ENCODE data around the gene OTP.

OTP gene

DNA sequence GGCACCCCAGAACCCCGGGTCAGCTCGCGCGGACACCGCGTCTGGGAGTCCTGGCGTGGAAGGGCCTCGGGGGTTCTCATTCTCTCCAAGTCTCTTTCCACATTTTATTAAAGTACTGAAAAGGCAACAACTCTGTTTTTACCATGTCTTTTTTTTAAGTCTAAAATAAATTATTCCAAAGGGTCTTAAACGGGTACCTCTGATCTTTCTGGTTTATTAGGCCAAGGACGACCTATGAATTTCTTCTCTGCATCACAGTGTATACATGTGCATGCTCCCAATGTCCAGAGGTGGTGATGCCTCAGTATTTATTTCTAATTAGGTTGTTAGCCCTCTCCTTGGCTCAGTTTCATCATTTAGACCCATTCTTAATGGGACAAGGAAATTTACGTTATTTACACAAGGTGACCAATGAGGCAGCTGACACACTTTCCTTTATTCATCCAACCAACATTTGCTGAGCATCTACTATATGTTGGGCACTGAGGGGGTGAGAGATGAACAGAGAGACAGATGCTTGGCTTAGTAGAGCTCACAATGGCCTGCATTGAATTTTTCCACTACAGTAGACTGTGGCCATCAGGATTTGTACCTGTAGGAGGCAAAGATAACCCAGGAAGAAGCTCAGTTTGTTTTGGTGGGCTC lies 7.6 kb upstream of the OTP start:
- Histone ChIP-seq H2AFZ (ENCODE audit: low read depth, low read length, severe bottlenecking) (no peak overlapping the region), H3K4me3 (ENCODE audit: insufficient read depth, low read length, poor library complexity, severe bottlenecking) (no peak overlapping the region)

DNA sequence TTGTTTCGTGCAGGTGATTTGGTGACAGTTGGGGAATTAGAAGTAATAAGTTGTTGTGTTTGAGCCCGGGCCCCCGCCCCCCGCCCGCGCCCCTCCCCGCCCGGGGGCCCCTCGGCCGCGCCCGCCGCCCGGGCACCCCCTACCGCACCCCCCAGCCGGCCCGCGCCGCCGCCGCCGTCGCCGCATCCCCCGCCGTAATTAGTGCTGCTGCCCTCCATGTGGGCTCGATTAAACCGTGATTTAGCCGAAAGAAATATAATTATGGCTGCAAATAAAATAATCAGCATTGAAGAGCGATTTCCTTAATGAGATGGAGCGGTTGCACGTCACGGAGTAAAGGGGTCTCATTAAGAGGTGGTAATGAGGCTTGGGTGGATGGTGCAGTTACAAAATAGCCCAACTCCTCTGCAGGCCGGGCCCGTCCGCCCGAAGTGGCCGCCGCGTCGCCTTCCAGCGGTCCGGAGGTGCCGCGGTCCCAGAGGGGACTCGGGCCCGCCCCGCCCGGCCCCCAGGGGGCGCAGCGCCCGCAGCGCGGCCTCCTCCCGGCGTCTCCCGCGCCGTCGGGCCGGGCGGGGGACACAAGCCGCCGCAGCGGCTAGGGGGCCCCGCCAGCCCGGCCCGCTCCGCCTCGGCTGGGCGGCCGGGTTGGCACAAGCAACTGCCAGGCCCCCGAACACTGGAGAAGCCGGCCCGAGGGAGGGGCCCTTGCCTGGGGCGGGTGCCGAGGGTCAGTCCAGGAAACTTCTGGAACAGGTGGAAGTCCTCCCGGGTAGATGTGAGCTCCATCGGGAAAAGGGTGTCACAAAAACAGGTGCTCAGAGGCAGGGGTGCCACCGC lies 6.9 kb upstream of the OTP start:
- Histone ChIP-seq H3K36me3 (ENCODE audit: low read length) (no peaks in the 10 kb centered on the region), H4K20me1 (ENCODE audit: low read depth, low read length) (no peaks in the 10 kb centered on the region), H3K27ac (ENCODE audit: low read depth, low read length) (no peak overlapping the region), H3K4me3 (ENCODE audit: insufficient read depth, low read length, poor library complexity, severe bottlenecking) (peak overlapping the region; percentile 53), H3K79me2 (ENCODE audit: insufficient read depth, low read length) (no peaks in the 10 kb centered on the region), H3K9me3 (ENCODE audit: insufficient read depth, low read length) (no peaks in the 10 kb centered on the region), H2AFZ (ENCODE audit: low read depth, low read length, severe bottlenecking) (no peak overlapping the region), H3K27me3 (ENCODE audit: low read length) (no peaks in the 10 kb centered on the region), H3F3A (ENCODE audit: insufficient read depth) (no peaks in the 10 kb centered on the region), H3K4me2 (ENCODE audit: low read depth, low read length, poor library complexity, severe bottlenecking) (peak overlapping the region; percentile 78), H3K9me2 (replicated peaks; ENCODE audit: insufficient read depth, low read length) (no peaks in the 10 kb centered on the region), H3K9ac (ENCODE audit: low read length) (peak overlapping the region; percentile 23; the same call in 1 of the 2 replicates)
- TF ChIP-seq, protein P1, sequence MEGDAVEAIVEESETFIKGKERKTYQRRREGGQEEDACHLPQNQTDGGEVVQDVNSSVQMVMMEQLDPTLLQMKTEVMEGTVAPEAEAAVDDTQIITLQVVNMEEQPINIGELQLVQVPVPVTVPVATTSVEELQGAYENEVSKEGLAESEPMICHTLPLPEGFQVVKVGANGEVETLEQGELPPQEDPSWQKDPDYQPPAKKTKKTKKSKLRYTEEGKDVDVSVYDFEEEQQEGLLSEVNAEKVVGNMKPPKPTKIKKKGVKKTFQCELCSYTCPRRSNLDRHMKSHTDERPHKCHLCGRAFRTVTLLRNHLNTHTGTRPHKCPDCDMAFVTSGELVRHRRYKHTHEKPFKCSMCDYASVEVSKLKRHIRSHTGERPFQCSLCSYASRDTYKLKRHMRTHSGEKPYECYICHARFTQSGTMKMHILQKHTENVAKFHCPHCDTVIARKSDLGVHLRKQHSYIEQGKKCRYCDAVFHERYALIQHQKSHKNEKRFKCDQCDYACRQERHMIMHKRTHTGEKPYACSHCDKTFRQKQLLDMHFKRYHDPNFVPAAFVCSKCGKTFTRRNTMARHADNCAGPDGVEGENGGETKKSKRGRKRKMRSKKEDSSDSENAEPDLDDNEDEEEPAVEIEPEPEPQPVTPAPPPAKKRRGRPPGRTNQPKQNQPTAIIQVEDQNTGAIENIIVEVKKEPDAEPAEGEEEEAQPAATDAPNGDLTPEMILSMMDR (IDR thresholded peaks at IDR 0.05; ENCODE audit: insufficient read depth, low read length, poor library complexity, severe bottlenecking), result peak; percentile 14
- TF ChIP-seq EZH2phosphoT487 (conservative IDR thresholded peaks at IDR 0.05; ENCODE audit: low read length), result no peak

More for the DNA sequence above, 7.6 kb upstream of the OTP start:
- Histone ChIP-seq H3F3A (ENCODE audit: insufficient read depth) (no peaks in the 10 kb centered on the region), H3K79me2 (ENCODE audit: insufficient read depth, low read length) (no peaks in the 10 kb centered on the region), H3K36me3 (ENCODE audit: low read length) (no peaks in the 10 kb centered on the region), H3K9me2 (replicated peaks; ENCODE audit: insufficient read depth, low read length) (no peaks in the 10 kb centered on the region), H3K9me3 (ENCODE audit: insufficient read depth, low read length) (no peaks in the 10 kb centered on the region), H3K4me2 (ENCODE audit: low read depth, low read length, poor library complexity, severe bottlenecking) (peak overlapping the region; percentile 78), H3K9ac (ENCODE audit: low read length) (no peak overlapping the region), H3K27ac (ENCODE audit: low read depth, low read length) (no peak overlapping the region), H3K27me3 (ENCODE audit: low read length) (no peaks in the 10 kb centered on the region), H4K20me1 (ENCODE audit: low read depth, low read length) (no peaks in the 10 kb centered on the region)
- no peak for TF ChIP-seq EZH2phosphoT487 (conservative IDR thresholded peaks at IDR 0.05; ENCODE audit: low read length)
- TF ChIP-seq, protein P1 (IDR thresholded peaks at IDR 0.05; ENCODE audit: insufficient read depth, low read length, poor library complexity, severe bottlenecking), result no peak

DNA sequence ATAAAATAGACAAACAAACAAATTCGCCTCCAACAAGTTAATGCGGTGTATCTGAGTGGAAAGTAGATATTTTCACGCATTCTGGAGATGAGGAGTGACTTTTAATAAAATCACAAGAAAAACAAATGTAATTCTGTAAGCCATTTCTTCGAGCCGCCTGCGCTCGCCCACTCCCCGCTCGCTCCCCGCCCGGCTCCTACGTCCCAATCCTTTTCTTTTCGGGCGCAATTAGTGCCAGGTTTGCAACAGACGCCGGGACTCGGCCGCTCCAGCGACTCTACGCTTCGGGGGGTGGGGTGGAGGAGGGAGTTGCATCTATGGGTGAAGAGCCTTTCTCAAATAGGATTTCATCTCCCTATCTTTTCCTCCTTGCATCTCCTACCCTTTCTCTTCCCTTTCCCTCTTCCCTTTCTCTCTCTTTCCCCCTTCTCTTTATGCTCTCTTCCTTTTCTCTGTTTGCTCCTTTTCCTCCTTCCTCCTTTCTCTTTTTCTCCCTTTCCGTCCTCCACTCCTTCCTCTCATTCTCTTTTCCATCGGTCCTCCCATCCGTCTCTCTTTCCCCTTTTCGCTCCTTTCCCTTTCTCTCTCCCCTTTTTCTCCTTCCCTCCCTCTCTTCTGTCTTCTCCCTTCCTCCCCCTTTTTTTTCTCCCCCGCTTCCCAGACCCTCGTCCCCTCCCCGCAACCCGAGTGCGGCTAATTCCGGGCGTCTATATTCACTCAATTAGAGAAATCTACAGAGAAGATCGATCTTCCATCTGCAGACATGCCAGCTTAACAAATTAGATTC lies 6.1 kb upstream of the OTP start:
- TF ChIP-seq EZH2phosphoT487 (conservative IDR thresholded peaks at IDR 0.05; ENCODE audit: low read length), result no peak
- TF ChIP-seq, protein P1 (IDR thresholded peaks at IDR 0.05; ENCODE audit: insufficient read depth, low read length, poor library complexity, severe bottlenecking), result no peak
- H3K9me2 ChIP-seq (replicated peaks; ENCODE audit: insufficient read depth, low read length), result no peaks in the 10 kb centered on the region
- no peak overlapping the region for H2AFZ ChIP-seq (ENCODE audit: low read depth, low read length, severe bottlenecking)
- no peaks in the 10 kb centered on the region for H3F3A ChIP-seq (ENCODE audit: insufficient read depth)
- no peak overlapping the region for H3K27ac ChIP-seq (ENCODE audit: low read depth, low read length)
- no peak overlapping the region for H3K9ac ChIP-seq (ENCODE audit: low read length)
- no peaks in the 10 kb centered on the region for H4K20me1 ChIP-seq (ENCODE audit: low read depth, low read length)
- H3K4me2 ChIP-seq (ENCODE audit: low read depth, low read length, poor library complexity, severe bottlenecking), result peak overlapping the region; percentile 78
- no peaks in the 10 kb centered on the region for H3K9me3 ChIP-seq (ENCODE audit: insufficient read depth, low read length)
- H3K27me3 ChIP-seq (ENCODE audit: low read length), result no peaks in the 10 kb centered on the region
- peak overlapping the region; percentile 35 for H3K4me3 ChIP-seq (ENCODE audit: insufficient read depth, low read length, poor library complexity, severe bottlenecking)
- H3K79me2 ChIP-seq (ENCODE audit: insufficient read depth, low read length), result no peaks in the 10 kb centered on the region
- H3K36me3 ChIP-seq (ENCODE audit: low read length), result no peaks in the 10 kb centered on the region

Data from SU-DHL-6 (cell line).